ENCODE results near the gene CCDC197. TPM values are rescaled to one million over a fixed set of nuclear protein-coding genes. Genes with fewer than 3 reads are reported as not detected.
A peak's percentile ranks its signal among the peaks of the same experiment; 100 is the strongest.

Gene CCDC197
- total and polyA plus RNA-seq, 4 donors: not detected

DNA sequence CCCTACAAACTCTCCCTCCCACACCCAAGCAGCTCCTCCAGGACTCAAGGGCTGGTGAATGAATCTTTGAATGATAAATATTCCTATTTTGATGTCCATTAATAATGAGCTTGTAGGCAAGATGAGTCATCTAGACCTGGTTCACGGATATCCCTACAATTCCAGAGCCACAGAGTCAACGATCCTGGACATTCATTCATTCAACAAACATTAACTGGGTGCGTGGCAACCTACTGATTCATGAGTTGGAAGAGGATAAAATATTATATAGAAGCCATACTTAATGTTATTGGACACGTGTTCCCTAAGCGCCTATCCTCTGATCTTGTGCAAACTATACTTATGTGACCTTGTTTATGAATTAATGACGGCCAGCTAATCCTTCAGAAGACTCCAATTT lies 28.6 kb downstream of the CCDC197 start:
- no peak overlapping the region for H3K27ac ChIP-seq (ENCODE audit: low read depth in 1 of 2, low read length in 2 of 2)
- 65% methylated on average over 6 of the region's 6 CpGs for WGBS
- H3K27me3 ChIP-seq (ENCODE audit: control insufficient read depth in 4 of 4, insufficient read depth in 4 of 4, low read length in 3 of 4): no peaks in the 10 kb centered on the region
- no peaks in the 10 kb centered on the region for H3K36me3 ChIP-seq (ENCODE audit: control insufficient read depth in 4 of 4, insufficient read depth in 3 of 4, low read depth in 1 of 4, low read length in 3 of 4)
- no peaks in the 10 kb centered on the region for H3K9me3 ChIP-seq (ENCODE audit: control insufficient read depth in 4 of 4, low read length in 3 of 4)
- peak overlapping the region in 1 of 3 donors; percentile 74 for H3K4me3 ChIP-seq (ENCODE audit: low read depth in 1 of 3, low read length in 3 of 3)
- H3K9ac ChIP-seq (ENCODE audit: low read depth in 1 of 2, low read length in 2 of 2): no peak overlapping the region
- TF ChIP-seq NR2F2 (IDR thresholded peaks at IDR 0.05) (no peak), FOXA2 (IDR thresholded peaks at IDR 0.05) (no peak), HNF4G (IDR thresholded peaks at IDR 0.05) (no peak), YY1 (IDR thresholded peaks at IDR 0.05) (no peak), REST (IDR thresholded peaks at IDR 0.05) (no peak), TAF1 (conservative IDR thresholded peaks at IDR 0.05) (no peak), RAD21 (IDR thresholded peaks at IDR 0.05) (no peak), RXRA (IDR thresholded peaks at IDR 0.05) (no peak), JUND (IDR thresholded peaks at IDR 0.05) (no peak)
- TF ChIP-seq, protein P1, sequence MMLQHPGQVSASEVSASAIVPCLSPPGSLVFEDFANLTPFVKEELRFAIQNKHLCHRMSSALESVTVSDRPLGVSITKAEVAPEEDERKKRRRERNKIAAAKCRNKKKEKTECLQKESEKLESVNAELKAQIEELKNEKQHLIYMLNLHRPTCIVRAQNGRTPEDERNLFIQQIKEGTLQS (IDR thresholded peaks at IDR 0.05): no peak
- no peak for DNase-seq (ENCODE audit: low spot score)
- H3K4me1 ChIP-seq (ENCODE audit: control insufficient read depth in 4 of 4, insufficient read depth in 4 of 4, low read length in 3 of 4): peaks cover 2 to 19% (median 8%) of the 10 kb centered on the region in 4 donors

DNA sequence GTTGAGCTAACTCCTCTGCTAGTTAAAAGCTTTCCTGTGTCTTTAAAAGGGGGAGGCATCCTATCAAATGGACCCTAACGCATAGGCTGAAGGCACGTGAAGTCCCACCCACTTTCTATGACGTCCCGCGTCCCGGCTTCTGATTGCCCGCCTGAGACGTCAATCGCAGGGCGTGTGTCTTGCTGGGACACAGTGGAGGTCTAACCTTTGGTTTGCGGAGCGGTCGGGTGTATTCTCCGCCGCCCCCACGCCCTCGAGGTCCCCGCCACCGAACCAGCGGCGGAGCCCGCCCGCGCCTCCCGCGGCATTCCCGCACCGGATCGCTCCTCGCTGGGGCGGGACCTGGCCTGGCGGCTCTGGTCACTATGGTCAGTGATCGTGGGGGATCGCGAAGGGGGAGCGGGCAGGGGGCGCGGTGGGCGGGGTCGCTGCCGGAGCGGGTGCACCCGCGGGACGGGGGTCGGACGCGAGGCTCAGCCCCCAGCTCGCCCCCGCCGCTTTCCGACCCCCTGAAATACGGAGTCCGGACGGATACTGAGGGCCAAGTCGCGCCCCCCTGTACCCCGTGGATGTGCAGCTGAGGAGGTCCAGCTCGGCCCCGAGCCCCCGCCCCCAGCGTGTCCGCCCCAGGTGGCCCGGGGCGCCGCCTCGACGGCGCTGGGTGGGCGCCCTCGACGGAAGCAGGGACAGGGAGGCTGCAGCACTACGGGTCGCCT lies 29.2 kb downstream of the CCDC197 start, which contains the start of gene OTUB2:
Gene OTUB2 (plus strand): TSS at position 168 of the 716 bp plus-strand sequence. CDS start 198 bp downstream, at position 366.
- Histone ChIP-seq H3K4me1 (ENCODE audit: control insufficient read depth in 4 of 4, insufficient read depth in 4 of 4, low read length in 3 of 4) (peaks cover 2 to 19% (median 8%) of the 10 kb centered on the region in 4 donors), H3K27me3 (ENCODE audit: control insufficient read depth in 4 of 4, insufficient read depth in 4 of 4, low read length in 3 of 4) (no peaks in the 10 kb centered on the region), H3K36me3 (ENCODE audit: control insufficient read depth in 4 of 4, insufficient read depth in 3 of 4, low read depth in 1 of 4, low read length in 3 of 4) (no peaks in the 10 kb centered on the region), H3K9ac (ENCODE audit: low read depth in 1 of 2, low read length in 2 of 2) (no peak within 1 kb of the TSS), H3K9me3 (ENCODE audit: control insufficient read depth in 4 of 4, low read length in 3 of 4) (no peaks in the 10 kb centered on the region), H3K27ac (ENCODE audit: low read depth in 1 of 2, low read length in 2 of 2) (no peak within 1 kb of the TSS), H3K4me3 (ENCODE audit: low read depth in 1 of 3, low read length in 3 of 3) (peak within 1 kb of the TSS in 2 of 3 donors; percentile 47 to 74)
- 2% methylated on average over 74 of the region's 74 CpGs for WGBS
- TF ChIP-seq RXRA (IDR thresholded peaks at IDR 0.05) (peak in 1 of 2 donors; percentile 15), RAD21 (IDR thresholded peaks at IDR 0.05) (no peak), FOXA2 (IDR thresholded peaks at IDR 0.05) (no peak), EGR1 (IDR thresholded peaks at IDR 0.05; ENCODE audit: low read depth in 2 of 2) (no peak), SP1 (IDR thresholded peaks at IDR 0.05) (peak; percentile 91), TAF1 (conservative IDR thresholded peaks at IDR 0.05) (no peak)
- TF ChIP-seq, protein P2, sequence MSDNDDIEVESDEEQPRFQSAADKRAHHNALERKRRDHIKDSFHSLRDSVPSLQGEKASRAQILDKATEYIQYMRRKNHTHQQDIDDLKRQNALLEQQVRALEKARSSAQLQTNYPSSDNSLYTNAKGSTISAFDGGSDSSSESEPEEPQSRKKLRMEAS (IDR thresholded peaks at IDR 0.05): peak; percentile 68
- DNase-seq (ENCODE audit: low spot score): peak; percentile 94

- Histone ChIP-seq H3K27ac (ENCODE audit: low read depth in 1 of 2, low read length in 2 of 2) (no peak overlapping the region), H3K9me3 (ENCODE audit: control insufficient read depth in 4 of 4, low read length in 3 of 4) (no peaks in the 10 kb centered on the region), H3K27me3 (ENCODE audit: control insufficient read depth in 4 of 4, insufficient read depth in 4 of 4, low read length in 3 of 4) (no peaks in the 10 kb centered on the region), H3K4me1 (ENCODE audit: control insufficient read depth in 4 of 4, insufficient read depth in 4 of 4, low read length in 3 of 4) (peaks cover 2 to 19% (median 8%) of the 10 kb centered on the region in 4 donors), H3K36me3 (ENCODE audit: control insufficient read depth in 4 of 4, insufficient read depth in 3 of 4, low read depth in 1 of 4, low read length in 3 of 4) (no peaks in the 10 kb centered on the region), H3K4me3 (ENCODE audit: low read depth in 1 of 3, low read length in 3 of 3) (peak overlapping the region in 1 of 3 donors; percentile 74), H3K9ac (ENCODE audit: low read depth in 1 of 2, low read length in 2 of 2) (no peak overlapping the region)
- 51% methylated on average over 17 of the region's 17 CpGs for WGBS
- no peak for TF ChIP-seq TAF1 (conservative IDR thresholded peaks at IDR 0.05)
- no peak for TF ChIP-seq RAD21 (IDR thresholded peaks at IDR 0.05)
- TF ChIP-seq, protein P1 (IDR thresholded peaks at IDR 0.05): no peak
- TF ChIP-seq CTCF (IDR thresholded peaks at IDR 0.05; ENCODE audit: low read depth, low read length, missing input control): no peak
- no peak for TF ChIP-seq REST (IDR thresholded peaks at IDR 0.05)
- TF ChIP-seq SP1 (IDR thresholded peaks at IDR 0.05): no peak
- DNase-seq (ENCODE audit: low spot score): no peak
Observed at GRCh38 chr14:94026889-94027469, 29.9 kb downstream of the CCDC197 start.
